ENCODE results near the gene DGKZ.

DGKZ gene

GRCh38 chr11:46330154-46330553 is 17.1 kb upstream of the DGKZ start:
- H3K79me2 ChIP-seq (ENCODE audit: low read length): no peaks in the 10 kb centered on the region
- no peaks in the 10 kb centered on the region for H3K36me3 ChIP-seq (replicated peaks; ENCODE audit: low read depth, low read length)
- H3K4me3 ChIP-seq (ENCODE audit: low read length): no peak overlapping the region
- no peak overlapping the region for H3K4me2 ChIP-seq (ENCODE audit: low read length)
- H3K9ac ChIP-seq (ENCODE audit: low read length): no peak overlapping the region
- TF ChIP-seq EZH2phosphoT487 (IDR thresholded peaks at IDR 0.05; ENCODE audit: low read depth) (no peak), CTCF (IDR thresholded peaks at IDR 0.05; ENCODE audit: low read depth, low read length) (no peak)
- H3K27me3 ChIP-seq (ENCODE audit: low read depth, low read length): peaks cover 27% of the 10 kb centered on the region
- no peak overlapping the region for H3K27ac ChIP-seq (ENCODE audit: low read length)
- H3K4me1 ChIP-seq (ENCODE audit: low read length): peaks cover 1% of the 10 kb centered on the region
- H2AFZ ChIP-seq (ENCODE audit: low read depth, low read length): no peak overlapping the region
- H4K20me1 ChIP-seq (ENCODE audit: insufficient read depth, low read length): no peaks in the 10 kb centered on the region
- H3K9me3 ChIP-seq (ENCODE audit: insufficient read depth, low read length): no peaks in the 10 kb centered on the region

GRCh38 chr11:46330563-46331281 is 16.5 kb upstream of the DGKZ start:
- Histone ChIP-seq H3K9me3 (ENCODE audit: insufficient read depth, low read length) (no peaks in the 10 kb centered on the region), H2AFZ (ENCODE audit: low read depth, low read length) (no peak overlapping the region), H4K20me1 (ENCODE audit: insufficient read depth, low read length) (no peaks in the 10 kb centered on the region), H3K36me3 (replicated peaks; ENCODE audit: low read depth, low read length) (no peaks in the 10 kb centered on the region), H3K4me2 (ENCODE audit: low read length) (no peak overlapping the region), H3K9ac (ENCODE audit: low read length) (no peak overlapping the region), H3K4me3 (ENCODE audit: low read length) (no peak overlapping the region), H3K27ac (ENCODE audit: low read length) (no peak overlapping the region), H3K27me3 (ENCODE audit: low read depth, low read length) (peaks cover 27% of the 10 kb centered on the region), H3K79me2 (ENCODE audit: low read length) (no peaks in the 10 kb centered on the region), H3K4me1 (ENCODE audit: low read length) (peaks cover 7% of the 10 kb centered on the region)
- no peak for TF ChIP-seq CTCF (IDR thresholded peaks at IDR 0.05; ENCODE audit: low read depth, low read length)

GRCh38 chr11:46331282-46331984 is 15.8 kb upstream of the DGKZ start:
- TF ChIP-seq EZH2phosphoT487 (IDR thresholded peaks at IDR 0.05; ENCODE audit: low read depth) (no peak), CTCF (IDR thresholded peaks at IDR 0.05; ENCODE audit: low read depth, low read length) (no peak)
- Histone ChIP-seq H3K27ac (ENCODE audit: low read length) (no peak overlapping the region), H3K4me2 (ENCODE audit: low read length) (no peak overlapping the region), H4K20me1 (ENCODE audit: insufficient read depth, low read length) (no peaks in the 10 kb centered on the region), H2AFZ (ENCODE audit: low read depth, low read length) (no peak overlapping the region), H3K9ac (ENCODE audit: low read length) (no peak overlapping the region), H3K36me3 (replicated peaks; ENCODE audit: low read depth, low read length) (no peaks in the 10 kb centered on the region), H3K4me3 (ENCODE audit: low read length) (no peak overlapping the region), H3K27me3 (ENCODE audit: low read depth, low read length) (peaks cover 25% of the 10 kb centered on the region), H3K79me2 (ENCODE audit: low read length) (no peaks in the 10 kb centered on the region), H3K9me3 (ENCODE audit: insufficient read depth, low read length) (no peaks in the 10 kb centered on the region), H3K4me1 (ENCODE audit: low read length) (peaks cover 10% of the 10 kb centered on the region)

GRCh38 chr11:46332093-46332567 is 15.1 kb upstream of the DGKZ start:
- peaks cover 10% of the 10 kb centered on the region for H3K4me1 ChIP-seq (ENCODE audit: low read length)
- no peak overlapping the region for H3K4me2 ChIP-seq (ENCODE audit: low read length)
- no peaks in the 10 kb centered on the region for H3K79me2 ChIP-seq (ENCODE audit: low read length)
- H3K27ac ChIP-seq (ENCODE audit: low read length): no peak overlapping the region
- no peak overlapping the region for H2AFZ ChIP-seq (ENCODE audit: low read depth, low read length)
- no peak overlapping the region for H3K4me3 ChIP-seq (ENCODE audit: low read length)
- no peaks in the 10 kb centered on the region for H3K36me3 ChIP-seq (replicated peaks; ENCODE audit: low read depth, low read length)
- H3K9ac ChIP-seq (ENCODE audit: low read length): no peak overlapping the region
- H3K27me3 ChIP-seq (ENCODE audit: low read depth, low read length): peaks cover 19% of the 10 kb centered on the region
- no peaks in the 10 kb centered on the region for H3K9me3 ChIP-seq (ENCODE audit: insufficient read depth, low read length)
- H4K20me1 ChIP-seq (ENCODE audit: insufficient read depth, low read length): no peaks in the 10 kb centered on the region
- TF ChIP-seq CTCF (IDR thresholded peaks at IDR 0.05; ENCODE audit: low read depth, low read length) (no peak), EZH2phosphoT487 (IDR thresholded peaks at IDR 0.05; ENCODE audit: low read depth) (no peak)

All from OCI-LY3 (cell line).